Endothelial cell of umbilical vein (primary cell): ENCODE results near the gene PRAF2. TPM values are rescaled to one million over a fixed set of nuclear protein-coding genes. Genes with fewer than 3 reads are reported as not detected.
A peak's percentile ranks its signal among the peaks of the same experiment; 100 is the strongest.

Source experiments
- Bru-seq: library from RNA; stranded (reverse); fragments of 400-500 nt; gene quantifications from one replicate; lab custom pipeline; 2021; lab: Mats Ljungman, UMichigan
- BruChase-seq, 2 experiments: library from RNA; stranded (reverse); fragments of 400-500 nt; gene quantifications; one replicate each; lab custom pipeline; 2021; lab: Mats Ljungman, UMichigan
- BruUV-seq: library from RNA; stranded (reverse); fragments of 400-500 nt; replicated peaks from 2 replicates; lab custom pipeline; 2021; lab: Mats Ljungman, UMichigan
- CTCF ChIA-PET: fragments of 300-600, 350-600 bp; sonication (Branson Sonifier 250); formaldehyde crosslinking; loops from one replicate; lab custom pipeline; 2021; ENCODE audit warnings: antibody characterized with exemption, inconsistent platforms; lab: Charles Lee
- POLR2A ChIA-PET: fragments of 300-600, 350-600 bp; sonication (Branson Sonifier 250); formaldehyde crosslinking; loops from one replicate; lab custom pipeline; 2021; ENCODE audit warnings: antibody characterized with exemption, inconsistent platforms; lab: Charles Lee
- DNase-seq: peaks from one replicate; pipeline ENCODE4 v3.0.0-alpha.2; 2011; ENCODE audit warnings: low read depth, low spot score
- FAIRE-seq: peaks from 2 replicates; lab custom pipeline; 2011; peaks lifted over from hg19 to GRCh38; lab: Jason Lieb, UNC
- H2AFZ ChIP-seq: 2 replicates; pipeline ENCODE4 v1.6.0; 2012; ENCODE audit warnings: low read depth, low read length, control low read depth, inconsistent platforms
- H3K27ac ChIP-seq: 2 replicates; pipeline ENCODE4 v1.5.1; 2011; ENCODE audit warnings: low read depth, mild to moderate bottlenecking, control low read depth, low read length, moderate library complexity; ENCODE audit not compliant: insufficient read depth
- H3K27me3 ChIP-seq, 2 experiments: 2 replicates each; pipeline versions ENCODE4 v1.6.0 to v1.6.1; 2011; ENCODE audit warnings: low read length in 2 of 2, mixed read lengths in 1 of 2; ENCODE audit not compliant: control insufficient read depth in 2 of 2, insufficient read depth in 2 of 2
- H3K36me3 ChIP-seq, 2 experiments: 2 replicates in 1 of 2; 3 replicates in 1 of 2; pipeline ENCODE4 v1.5.1; 2011; ENCODE audit warnings: low read length in 2 of 2, mild to moderate bottlenecking in 1 of 2, moderate library complexity in 1 of 2; ENCODE audit not compliant: control insufficient read depth in 2 of 2, insufficient read depth in 2 of 2; ENCODE audit errors: extremely low read depth in 1 of 2
- H3K4me1 ChIP-seq: 3 replicates; pipeline ENCODE4 v1.5.1; 2011; ENCODE audit warnings: mild to moderate bottlenecking, low read length; ENCODE audit not compliant: control insufficient read depth, insufficient read depth; ENCODE audit errors: extremely low read depth
- H3K4me2 ChIP-seq: 2 replicates; pipeline ENCODE4 v1.6.1; 2011; ENCODE audit warnings: low read length, control low read depth, mixed read lengths; ENCODE audit not compliant: insufficient read depth
- H3K4me3 ChIP-seq, 3 experiments: fragments of 200-600 bp in 1 of 3; sonication (generic), shearing (Covaris generic) in 1 of 3; replicated peaks in 1 of 3; 2 replicates each; pipeline ENCODE4 v1.5.1; 2011 to 2016; ENCODE audit warnings: control low read depth in 3 of 3, low read length in 3 of 3, mild to moderate bottlenecking in 2 of 3, inconsistent platforms in 1 of 3, low read depth in 1 of 3, moderate library complexity in 1 of 3; ENCODE audit not compliant: insufficient read depth in 1 of 3
- H3K79me2 ChIP-seq: 2 replicates; pipeline ENCODE4 v1.6.0; 2012; ENCODE audit warnings: low read length, inconsistent platforms; ENCODE audit not compliant: control insufficient read depth, insufficient read depth
- H3K9ac ChIP-seq: replicated peaks from 2 replicates; pipeline ENCODE3; 2011; ENCODE audit warnings: low read length, control low read depth; ENCODE audit not compliant: insufficient read depth; ENCODE audit errors: extremely low read depth
- H3K9me1 ChIP-seq: replicated peaks from 3 replicates; pipeline ENCODE4 v1.6.0; 2011; ENCODE audit warnings: mild to moderate bottlenecking, low read length; ENCODE audit not compliant: control insufficient read depth, insufficient read depth; ENCODE audit errors: extremely low read depth
- H3K9me3 ChIP-seq: replicated peaks from 2 replicates; pipeline ENCODE4 v1.5.1; 2012; ENCODE audit warnings: low read length, inconsistent platforms; ENCODE audit not compliant: control insufficient read depth, insufficient read depth
- H4K20me1 ChIP-seq: replicated peaks from 2 replicates; pipeline ENCODE3; 2011; ENCODE audit warnings: mild to moderate bottlenecking, low read length; ENCODE audit not compliant: control insufficient read depth, insufficient read depth; ENCODE audit errors: extremely low read depth
- MYC ChIP-seq: IDR thresholded peaks from one replicate; pipeline ENCODE4 v1.6.1; 2011; ENCODE audit warnings: mild to moderate bottlenecking, low read depth, low read length
- POLR2A ChIP-seq: IDR thresholded peaks from 2 replicates; pipeline ENCODE4 v1.6.1; 2012; ENCODE audit warnings: low read depth, mild to moderate bottlenecking, control low read depth, low read length
- POLR2AphosphoS5 ChIP-seq: IDR thresholded peaks from 2 replicates; pipeline ENCODE4 v1.6.1; 2012; ENCODE audit warnings: low read depth, mild to moderate bottlenecking, control low read depth, low read length, moderate library complexity; ENCODE audit not compliant: insufficient read depth
- dilution Hi-C: fragments of 300-500 bp; cut with MboI; formaldehyde crosslinking; loops from one replicate; pipeline ENCODE4 v1.15.0; 2019; ENCODE audit warnings: low sequenced_read_pairs; ENCODE audit not compliant: extremely low pct_ligation_motif_present
- intact Hi-C: fragments of 100-400 bp; cut with micrococcal nuclease; formaldehyde crosslinking; loops from one replicate; pipeline ENCODE4 v1.10.0; 2022
- long read RNA-seq: library from polyadenylated mRNA; stranded (forward); transcript quantifications from one replicate; pipeline ENCODE4 v2.0.0, GENCODE V29; 2021
- polyA minus RNA-seq, 3 experiments: library from RNA; depleted of rRNA, polyadenylated mRNA; stranded (reverse); fragments of >200 nt; gene quantifications; 1 replicate in 1 of 3; 2 replicates in 2 of 3; pipeline ENCODE4 v1.2.3, GENCODE V29; 2011
- polyA plus RNA-seq, 4 experiments: library from polyadenylated mRNA; depleted of rRNA in 3 of 4; stranded (reverse) in 3 of 4; unstranded in 1 of 4; fragments of >200 nt; gene quantifications; 2 replicates each; pipeline versions ENCODE4 v1.2.1 to v1.2.3, GENCODE V29; 2011 to 2012; ENCODE audit warnings: missing spikeins in 1 of 4
- total RNA-seq: library from RNA; stranded (reverse); gene quantifications from 2 replicates; pipeline ENCODE4 v1.2.3, GENCODE V29; 2021
- TF ChIP-seq, protein P1 (sequence below): IDR thresholded peaks from 2 replicates; pipeline ENCODE4 v1.6.1; 2011; ENCODE audit not compliant: insufficient read depth, insufficient read length

Gene PRAF2, protein sequence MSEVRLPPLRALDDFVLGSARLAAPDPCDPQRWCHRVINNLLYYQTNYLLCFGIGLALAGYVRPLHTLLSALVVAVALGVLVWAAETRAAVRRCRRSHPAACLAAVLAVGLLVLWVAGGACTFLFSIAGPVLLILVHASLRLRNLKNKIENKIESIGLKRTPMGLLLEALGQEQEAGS
- 41.6 and 45.4 TPM in 2 replicates for total RNA-seq
- 36.2 and 40.1 TPM in 2 replicates for polyA plus RNA-seq
- polyA plus RNA-seq (2011; cell fraction: cytosol; rRNA removed), result 33.0 and 45.2 TPM in 2 replicates
- 11.1 and 12.6 TPM in 2 replicates for polyA plus RNA-seq (2011; cell fraction: nucleus; rRNA removed)
- polyA plus RNA-seq (2012), result 44.1 and 67.8 TPM in 2 replicates
- 14.5 and 18.1 TPM in 2 replicates for polyA minus RNA-seq
- 7.5 TPM for polyA minus RNA-seq (2011; cell fraction: cytosol; rRNA and poly(A)+ RNA removed)
- 3.0 and 10.2 TPM in 2 replicates for polyA minus RNA-seq (2011; cell fraction: nucleus; rRNA and poly(A)+ RNA removed)
- Bru-seq, nascent RNA, result percentile 64 among the genes with signal in this experiment
- percentile 84 among the genes with signal in this experiment for BruChase-seq, experiment 1, labeled RNA remaining after a 6-hour chase
- percentile 69 among the genes with signal in this experiment for BruChase-seq, experiment 2, labeled RNA remaining after a 2-hour chase
- long read RNA-seq, transcript PRAF2-202 (3 exons, 1,334 nt), result major isoform, 168 of 234 reads
- long read RNA-seq, transcript PRAF2-201 (2 exons, 801 nt), result minor isoform, 6 of 234 reads
- long read RNA-seq, partial matches to known transcripts, result 56 of 234 reads
- long read RNA-seq, other reads (novel, unspliced or antisense), result 1 of 234 reads

DNA sequence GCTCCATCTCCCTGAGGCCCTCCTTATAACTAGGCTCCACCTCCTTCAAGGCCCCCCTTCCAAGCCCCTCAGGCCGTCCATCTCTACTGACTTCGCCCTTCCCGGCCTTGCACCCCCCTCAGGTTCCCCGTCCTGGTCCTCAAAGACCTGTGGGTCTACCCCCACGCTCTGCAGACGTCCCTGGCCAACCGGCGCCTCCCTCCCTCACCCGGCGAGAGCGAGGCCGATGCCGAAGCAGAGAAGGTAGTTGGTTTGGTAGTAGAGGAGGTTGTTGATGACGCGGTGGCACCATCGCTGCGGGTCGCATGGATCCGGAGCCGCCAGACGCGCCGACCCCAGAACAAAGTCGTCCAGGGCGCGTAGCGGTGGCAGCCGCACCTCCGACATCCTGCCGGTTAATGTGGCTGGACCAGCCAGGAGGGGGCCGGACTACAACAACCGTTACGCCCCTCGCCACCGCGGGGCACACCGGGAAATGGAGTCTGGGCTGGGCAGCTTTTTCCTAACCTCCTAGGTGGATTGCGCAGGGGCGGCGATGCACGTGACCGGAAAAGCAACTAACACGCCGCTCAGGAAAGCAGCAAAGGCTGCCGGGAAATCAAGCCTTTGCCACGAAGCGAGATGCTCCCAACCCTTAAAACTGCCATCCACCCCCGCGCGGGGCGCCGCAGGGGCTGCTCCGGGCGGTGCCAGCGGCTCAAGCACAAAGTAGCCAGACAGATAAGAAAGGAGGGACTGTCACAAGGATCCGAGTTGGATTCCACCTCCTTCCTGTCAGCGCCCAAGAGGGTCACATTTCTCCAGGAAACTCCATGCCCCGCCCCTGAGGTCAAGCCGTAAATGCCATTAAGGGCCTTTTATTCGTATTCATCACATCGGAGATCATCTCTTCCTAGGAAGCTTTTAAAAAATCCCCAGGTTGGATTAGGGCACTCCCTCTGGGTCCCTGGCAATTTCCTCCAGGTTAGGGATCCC lies at the start of gene PRAF2:
Gene PRAF2, minus strand, starts transcription at position 402 of the 975 bp plus-strand sequence. Its CDS starts 15 bp downstream, at position 387.
- DNase-seq (peak; percentile 91), FAIRE-seq (peak; percentile 99)
- no peaks in the 10 kb centered on the region for H4K20me1 ChIP-seq
- ChIA-PET CTCF (interaction anchor here (0.6 kb wide), 1 partner anchor 31 kb away, joined by 3 read pairs; the partner anchor contains the start of gene TFE3), POLR2A (interaction anchor here (0.6 kb wide), 1 partner anchor 36 kb away, joined by 10 read pairs; no protein-coding TSS in a partner anchor)
- peak within 1 kb of the TSS; percentile 63 for H3K9ac ChIP-seq
- dilution Hi-C loops (no loop called here), intact Hi-C loops (loop anchor here (2.0 to 10.0 kb wide), 2 partner anchors 27 to 681 kb away; no protein-coding TSS in a partner anchor)
- no peaks in the 10 kb centered on the region for H3K9me3 ChIP-seq
- peak within 1 kb of the TSS; percentile 82 for H2AFZ ChIP-seq
- peak within 1 kb of the TSS; percentile 37 to 85 (median 63) for H3K4me3 ChIP-seq
- no peaks in the 10 kb centered on the region for H3K27me3 ChIP-seq
- BruUV-seq, result TSS peak; percentile 33
- TF ChIP-seq POLR2AphosphoS5 (peak; percentile 54), MYC (no peak), POLR2A (peak; percentile 65)
- TF ChIP-seq, protein P1, sequence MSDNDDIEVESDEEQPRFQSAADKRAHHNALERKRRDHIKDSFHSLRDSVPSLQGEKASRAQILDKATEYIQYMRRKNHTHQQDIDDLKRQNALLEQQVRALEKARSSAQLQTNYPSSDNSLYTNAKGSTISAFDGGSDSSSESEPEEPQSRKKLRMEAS, result peak; percentile 88
- H3K27ac ChIP-seq, result peak within 1 kb of the TSS; percentile 48
- peak within 1 kb of the TSS; percentile 86 for H3K4me2 ChIP-seq
- H3K9me1 ChIP-seq, result no peaks in the 10 kb centered on the region
- peaks cover 9% of the 10 kb centered on the region for H3K4me1 ChIP-seq
- no peaks in the 10 kb centered on the region for H3K36me3 ChIP-seq
- H3K79me2 ChIP-seq, result peaks cover 11% of the 10 kb centered on the region
